22Rv1 (cell line): Measurements from ENCODE around the gene PDE10A.

Source experiments
- CTCF ChIP-seq: fragments of 450-650 bp; IDR thresholded peaks from 2 replicates; pipeline ENCODE4 v1.5.1; 2017; ENCODE audit warnings: mild to moderate bottlenecking
- ZFX ChIP-seq: fragments of 450-650 bp; IDR thresholded peaks from 2 replicates; pipeline ENCODE4 v1.6.1; 2017; ENCODE audit warnings: antibody characterized with exemption, borderline replicate concordance

GRCh38 chr6:165588515-165588914 is 74.5 kb downstream of the PDE10A start:
- no peak for TF ChIP-seq CTCF
- no peak for TF ChIP-seq ZFX
